ENCODE data around the gene PACSIN3. TPM values are rescaled to one million over a fixed set of nuclear protein-coding genes. Genes with fewer than 3 reads are reported as not detected.

PACSIN3 gene
- polyA plus RNA-seq, 1 experiment: 25.2 TPM

- POLR2A ChIA-PET: interaction anchor here (0.6 kb wide), 1 partner anchor 81 kb away, joined by 3 read pairs; no protein-coding TSS in a partner anchor
- no peaks in the 10 kb centered on the region for H3K27me3 ChIP-seq (ENCODE audit: control insufficient read depth, insufficient read depth, low read length)
- no peak for TF ChIP-seq CTCF (IDR thresholded peaks at IDR 0.05; ENCODE audit: insufficient read depth, low read depth, low read length)
- H3K36me3 ChIP-seq (ENCODE audit: control insufficient read depth, insufficient read depth, low read length): peaks cover 25% of the 10 kb centered on the region
- peak within 1 kb of the TSS; percentile 88 for H3K4me3 ChIP-seq (ENCODE audit: low read depth, low read length)
- CTCF ChIA-PET: interaction anchor here (0.6 to 5.5 kb wide), 13 partner anchors 14 to 178 kb away, joined by 3 to 55 read pairs (median 4); partner anchors contain the start of genes DDB2 and NR1H3
- peak; percentile 76 for DNase-seq (ENCODE audit: low read depth)
Measured at GRCh38 chr11:47176328-47177228, 9.7 kb downstream of the PACSIN3 start, which contains the start of gene ARFGAP2. Gene ARFGAP2, minus strand, starts transcription at chr11:47176879. Its CDS starts 26 bp downstream, at chr11:47176853.

GRCh38 chr11:47175746-47176327 is 10.4 kb downstream of the PACSIN3 start:
- Histone ChIP-seq H3K4me3 (ENCODE audit: low read depth, low read length) (peak overlapping the region; percentile 88), H3K36me3 (ENCODE audit: control insufficient read depth, insufficient read depth, low read length) (peaks cover 31% of the 10 kb centered on the region), H3K27me3 (ENCODE audit: control insufficient read depth, insufficient read depth, low read length) (no peaks in the 10 kb centered on the region)
- no peak for DNase-seq (ENCODE audit: low read depth)
- no peak for TF ChIP-seq CTCF (IDR thresholded peaks at IDR 0.05; ENCODE audit: insufficient read depth, low read depth, low read length)
- POLR2A ChIA-PET: no interaction called here
- CTCF ChIA-PET: interaction anchor here (1.1 to 2.7 kb wide), 2 partner anchors 13 to 179 kb away, joined by 4 to 11 read pairs; no protein-coding TSS in a partner anchor

GRCh38 chr11:47172740-47173336 is 13.4 kb downstream of the PACSIN3 start:
- ChIA-PET CTCF (interaction anchor here (0.8 to 3.9 kb wide), 4 partner anchors 11 to 201 kb away, joined by 3 to 24 read pairs (median 6); no protein-coding TSS in a partner anchor), POLR2A (no interaction called here)
- Histone ChIP-seq H3K27me3 (ENCODE audit: control insufficient read depth, insufficient read depth, low read length) (no peaks in the 10 kb centered on the region), H3K36me3 (ENCODE audit: control insufficient read depth, insufficient read depth, low read length) (peaks cover 29% of the 10 kb centered on the region), H3K4me3 (ENCODE audit: low read depth, low read length) (no peak overlapping the region)
- TF ChIP-seq CTCF (IDR thresholded peaks at IDR 0.05; ENCODE audit: insufficient read depth, low read depth, low read length): no peak
- DNase-seq (ENCODE audit: low read depth): no peak

- TF ChIP-seq CTCF (IDR thresholded peaks at IDR 0.05; ENCODE audit: insufficient read depth, low read depth, low read length): no peak
- no peak overlapping the region for H3K4me3 ChIP-seq (ENCODE audit: low read depth, low read length)
- DNase-seq (ENCODE audit: low read depth): no peak
- POLR2A ChIA-PET: no interaction called here
- CTCF ChIA-PET: interaction anchor here (0.7 to 3.9 kb wide), 7 partner anchors 10 to 252 kb away, joined by 3 to 24 read pairs (median 4); partner anchors contain the start of gene NR1H3
- no peaks in the 10 kb centered on the region for H3K27me3 ChIP-seq (ENCODE audit: control insufficient read depth, insufficient read depth, low read length)
- H3K36me3 ChIP-seq (ENCODE audit: control insufficient read depth, insufficient read depth, low read length): peaks cover 37% of the 10 kb centered on the region
Measured at GRCh38 chr11:47171856-47172255, 14.4 kb downstream of the PACSIN3 start.
